EH (cell line): ENCODE results near the gene ZNF777.
"Not testable (repeated sequence)": the region's sequence is repeated elsewhere in the genome, so short reads cannot be mapped to it uniquely, and the experiment has no call there.

Experiments used
- DNase-seq: peaks from one replicate; pipeline ENCODE4 v3.0.0-alpha.2; 2015; ENCODE audit warnings: low read depth

Gene ZNF777

DNA sequence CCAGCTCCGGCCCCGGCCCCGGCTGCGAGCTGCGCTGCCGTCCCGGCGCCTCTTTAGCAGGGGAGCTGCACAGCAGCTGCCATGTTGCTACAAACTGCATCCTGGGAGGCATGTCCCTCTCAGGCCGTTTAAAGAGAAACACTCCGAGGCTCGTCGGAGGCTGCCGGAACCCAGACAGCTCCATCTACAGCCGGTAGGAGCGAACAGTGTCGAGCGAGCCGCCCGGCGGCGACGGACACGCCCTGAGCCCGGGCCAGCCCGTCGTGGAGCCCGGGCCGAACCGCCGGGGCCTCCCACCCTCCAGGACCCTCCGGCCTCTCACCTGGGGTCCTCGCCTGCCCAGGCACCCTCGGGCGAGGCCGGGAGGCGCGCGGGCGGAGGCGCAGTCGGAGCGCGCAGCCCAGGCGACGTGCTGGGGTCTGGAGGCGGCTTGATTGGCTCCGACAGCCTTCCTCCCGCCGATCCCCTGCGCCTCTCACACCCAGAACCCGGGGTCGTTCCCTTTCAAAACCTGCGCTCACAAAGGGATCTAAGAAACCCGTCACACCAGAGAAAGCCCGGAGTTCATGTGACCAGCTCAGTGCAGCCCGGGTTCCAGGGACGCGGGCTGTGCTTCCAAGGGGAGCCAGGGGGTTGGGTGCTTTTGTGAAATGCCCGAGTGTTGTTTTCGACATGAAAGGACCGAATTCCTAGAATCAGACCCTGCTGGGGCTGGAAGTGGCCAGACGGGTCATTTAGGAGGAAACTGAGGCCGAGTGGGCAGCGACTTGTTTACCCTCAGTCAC is at the start of gene ZNF777:
ZNF777 (minus strand) TSS at position 570 of the 785 bp plus-strand sequence. CDS start 5,040 bp downstream, outside the sequence.
- DNase-seq = peak; percentile 90

DNA sequence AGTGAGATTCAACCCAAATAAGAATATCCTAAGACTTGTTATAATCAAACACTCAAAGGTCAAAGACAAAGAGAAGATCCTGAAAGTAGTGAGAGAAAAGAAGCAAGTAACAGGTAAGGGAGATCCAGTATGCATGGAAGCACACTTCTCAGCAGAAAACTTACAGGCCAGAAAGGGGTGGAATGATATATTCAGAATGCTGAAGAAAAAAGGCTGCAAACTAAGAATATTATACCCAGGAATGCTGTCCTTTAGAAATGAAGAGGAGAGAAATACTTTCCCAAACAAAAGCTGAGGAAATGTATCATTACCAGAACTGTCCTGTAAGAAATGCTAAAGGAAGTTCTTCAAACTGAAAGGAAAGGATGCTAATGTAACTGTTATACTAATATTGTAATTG is 49.4 kb upstream of the ZNF777 start:
- DNase-seq = no peak

DNA sequence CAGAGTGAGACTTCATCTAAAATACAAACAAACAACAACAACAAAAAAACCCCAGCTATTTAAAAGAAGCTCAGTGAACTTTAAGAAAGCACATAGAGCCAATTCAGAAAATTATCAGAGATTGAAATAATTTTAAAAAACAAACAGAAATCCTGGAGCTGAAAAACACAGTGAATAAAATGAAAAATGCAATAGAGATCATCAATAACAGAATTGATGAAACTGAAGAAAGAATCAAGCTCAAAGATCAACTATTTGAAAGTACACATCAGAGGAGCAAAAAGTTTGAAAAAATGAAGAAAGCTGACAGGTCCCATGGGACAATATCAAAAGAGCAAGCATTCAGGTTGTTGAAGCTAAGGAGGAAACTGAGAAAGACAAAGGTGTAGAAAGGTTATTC is 48.9 kb upstream of the ZNF777 start:
- no peak for DNase-seq

DNA sequence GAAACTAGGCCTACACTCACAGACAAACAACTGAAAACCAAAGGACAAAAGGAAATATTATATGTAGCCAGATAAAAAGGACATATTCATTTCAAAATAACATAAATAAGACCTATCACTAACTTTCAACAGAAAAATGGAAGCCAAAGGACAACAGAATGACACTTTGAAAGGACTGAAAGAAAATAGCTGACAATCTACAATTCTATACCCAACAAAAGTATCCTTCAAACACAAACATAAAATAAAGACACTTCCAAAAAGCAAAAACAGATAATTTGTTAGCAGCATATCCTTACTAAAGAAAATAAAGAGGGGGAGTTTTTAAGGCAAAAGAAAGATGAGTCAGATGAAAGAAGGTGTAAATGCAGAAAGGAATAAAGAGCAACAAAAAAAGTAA is 44.7 kb upstream of the ZNF777 start:
- no peak for DNase-seq

DNA sequence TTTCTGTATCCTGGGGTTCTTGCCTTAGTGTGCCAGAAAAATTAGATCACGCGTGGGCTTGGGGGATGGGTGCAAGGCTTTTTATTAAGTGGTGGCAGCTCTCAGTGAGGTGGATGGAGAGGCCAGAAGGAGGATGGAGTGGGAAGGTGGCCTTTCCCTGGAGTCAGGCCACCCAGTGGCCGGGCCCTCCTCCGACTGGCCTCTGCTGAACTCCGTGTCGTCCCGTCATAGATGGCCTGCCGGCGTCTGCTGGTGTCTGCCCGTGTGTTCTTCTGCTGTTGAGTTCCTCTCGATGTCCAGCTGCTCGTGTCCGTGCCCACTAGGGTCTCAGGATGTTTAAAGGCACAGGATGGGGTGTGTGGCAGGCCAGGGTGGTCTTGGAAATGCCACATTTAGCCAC is 40.8 kb upstream of the ZNF777 start:
- DNase-seq = no peak

DNA sequence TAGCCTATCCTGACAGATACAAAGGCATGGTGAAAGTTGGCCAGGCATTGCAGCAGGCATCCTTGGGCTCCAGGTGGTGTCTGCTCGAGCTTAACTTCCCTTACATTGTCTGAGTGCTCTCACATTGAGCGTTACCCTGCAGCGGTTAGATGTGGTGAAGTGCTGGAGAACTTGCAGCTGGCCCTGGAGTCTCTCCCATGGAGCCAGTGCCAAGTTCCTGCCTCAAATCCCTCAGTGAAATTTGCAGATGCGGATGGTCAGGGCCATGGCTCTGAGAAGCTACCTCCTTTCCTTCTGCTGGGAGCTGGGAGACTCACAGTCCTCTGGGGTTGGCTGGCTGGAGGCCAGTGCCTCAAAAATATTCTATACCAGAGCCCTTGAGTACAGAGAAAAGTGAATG is 40.0 kb upstream of the ZNF777 start:
- DNase-seq = no peak

DNA sequence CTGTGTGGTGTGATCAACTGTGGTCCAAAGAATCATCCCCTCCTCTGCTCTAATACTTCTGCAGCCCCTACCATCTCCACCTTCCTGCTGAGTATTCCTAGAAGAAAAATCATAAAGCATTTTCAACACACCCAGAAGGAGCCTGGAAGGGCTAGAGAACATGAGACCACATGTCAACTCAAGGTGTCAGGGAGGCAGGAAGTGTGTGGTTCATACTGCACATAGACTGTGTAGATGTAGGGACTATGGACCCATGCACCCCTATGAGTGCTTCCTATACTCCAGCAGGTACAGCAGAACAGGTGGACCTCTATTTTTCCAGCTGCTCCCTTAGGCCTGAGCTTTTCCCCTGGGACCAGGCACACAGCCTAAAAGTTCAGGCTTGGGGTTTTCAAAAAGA is 39.3 kb upstream of the ZNF777 start:
- DNase-seq = no peak

DNA sequence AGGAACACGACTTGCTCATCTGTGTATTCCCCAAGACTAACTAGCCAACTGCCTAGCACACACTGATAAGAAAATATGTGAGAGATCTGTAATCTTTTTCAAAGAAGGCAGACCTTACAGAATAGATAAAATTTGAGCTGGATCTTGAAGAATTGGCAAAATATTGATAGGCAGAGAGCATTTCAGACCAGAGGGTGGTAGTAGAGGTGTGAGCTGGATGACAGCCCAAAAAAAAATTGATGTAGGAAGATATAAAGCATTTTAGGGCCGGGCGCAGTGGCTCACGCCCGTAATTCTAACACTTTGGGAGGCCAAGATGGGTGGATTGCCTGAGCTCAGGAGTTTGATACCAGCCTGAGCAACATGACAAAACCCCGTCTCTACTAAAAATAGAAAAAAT is 37.9 kb upstream of the ZNF777 start:
- no peak for DNase-seq

DNA sequence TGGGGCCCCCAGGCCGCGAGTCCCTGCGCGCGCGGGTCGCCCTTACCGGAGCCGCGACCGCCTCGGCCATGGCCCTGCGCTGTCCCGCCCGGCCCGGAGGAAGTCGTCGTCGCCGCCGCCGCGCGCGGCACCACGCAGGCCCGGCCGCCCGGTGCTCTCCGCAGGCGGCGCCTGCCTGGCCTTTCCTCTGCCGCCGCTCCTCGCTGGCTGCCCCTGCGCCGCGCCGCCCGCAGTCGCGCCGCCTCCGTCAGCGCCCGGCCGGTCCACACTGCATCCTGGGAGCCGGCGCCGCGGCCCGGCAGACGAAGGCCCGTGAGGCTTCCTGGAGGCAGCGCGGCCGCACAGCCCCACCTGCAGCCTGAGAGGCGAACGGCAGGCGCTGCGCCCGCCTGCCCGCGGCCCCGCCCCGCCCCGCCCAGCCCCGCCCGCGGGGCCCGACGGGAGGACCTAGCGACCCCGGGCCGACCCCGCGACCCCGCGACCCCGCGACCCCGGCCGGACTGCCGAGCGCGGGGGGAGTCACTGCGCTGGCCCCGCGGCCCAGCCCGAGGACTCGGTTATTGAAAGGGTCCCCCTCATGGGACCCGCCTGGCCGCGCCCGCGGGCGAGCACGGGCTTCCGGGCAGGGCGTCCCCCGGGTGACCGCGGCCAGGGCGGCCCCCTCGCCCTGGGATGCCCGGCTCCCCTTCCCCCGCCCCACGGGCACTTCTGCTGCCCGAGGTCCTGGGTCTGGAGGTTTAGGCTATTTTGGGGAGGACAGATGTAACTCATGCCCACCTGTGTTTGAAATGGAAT is 36.8 kb upstream of the ZNF777 start, which contains the start of gene ZNF746:
ZNF746 (minus strand) TSS at position 343 of the 795 bp plus-strand sequence; CDS start at position 70, 273 bp downstream.
- DNase-seq = peak; percentile 85

DNA sequence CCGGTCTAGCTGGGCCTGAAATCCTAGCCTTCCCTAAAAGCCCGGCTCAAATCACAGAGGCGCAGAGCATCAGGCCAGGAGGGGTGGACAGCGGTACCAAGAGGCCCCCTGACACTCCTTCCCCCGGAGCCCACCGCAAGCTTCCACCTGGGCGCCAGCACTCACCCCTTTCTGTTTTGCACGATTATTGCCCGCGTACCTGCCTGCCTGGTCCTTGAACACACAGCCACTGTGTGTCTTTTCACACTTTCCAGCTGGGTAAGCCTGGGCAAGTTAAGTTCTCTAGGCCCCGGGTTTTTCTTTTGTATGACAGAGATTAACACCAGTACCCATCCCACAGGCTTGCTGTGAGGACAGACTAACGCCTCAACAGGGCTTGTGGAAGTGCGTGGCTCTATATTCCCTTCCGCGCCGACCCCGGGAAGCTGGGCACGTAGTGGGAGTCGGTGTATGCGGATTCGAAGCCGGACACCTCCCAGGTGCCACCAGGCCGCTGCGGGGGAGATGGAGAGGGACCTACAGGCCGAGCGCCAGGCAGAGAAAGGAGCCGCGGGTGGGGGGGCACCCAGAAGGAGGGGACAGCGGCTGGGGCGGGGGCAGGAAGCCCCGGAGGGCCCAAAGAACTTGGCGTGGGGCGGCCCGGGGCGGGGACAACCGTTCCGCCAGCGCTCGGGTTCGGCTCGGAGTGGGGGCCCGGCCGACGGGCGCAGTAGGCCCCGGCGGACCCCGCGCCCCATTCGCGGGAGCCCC is 36.0 kb upstream of the ZNF777 start:
- peak; percentile 53 for DNase-seq

DNA sequence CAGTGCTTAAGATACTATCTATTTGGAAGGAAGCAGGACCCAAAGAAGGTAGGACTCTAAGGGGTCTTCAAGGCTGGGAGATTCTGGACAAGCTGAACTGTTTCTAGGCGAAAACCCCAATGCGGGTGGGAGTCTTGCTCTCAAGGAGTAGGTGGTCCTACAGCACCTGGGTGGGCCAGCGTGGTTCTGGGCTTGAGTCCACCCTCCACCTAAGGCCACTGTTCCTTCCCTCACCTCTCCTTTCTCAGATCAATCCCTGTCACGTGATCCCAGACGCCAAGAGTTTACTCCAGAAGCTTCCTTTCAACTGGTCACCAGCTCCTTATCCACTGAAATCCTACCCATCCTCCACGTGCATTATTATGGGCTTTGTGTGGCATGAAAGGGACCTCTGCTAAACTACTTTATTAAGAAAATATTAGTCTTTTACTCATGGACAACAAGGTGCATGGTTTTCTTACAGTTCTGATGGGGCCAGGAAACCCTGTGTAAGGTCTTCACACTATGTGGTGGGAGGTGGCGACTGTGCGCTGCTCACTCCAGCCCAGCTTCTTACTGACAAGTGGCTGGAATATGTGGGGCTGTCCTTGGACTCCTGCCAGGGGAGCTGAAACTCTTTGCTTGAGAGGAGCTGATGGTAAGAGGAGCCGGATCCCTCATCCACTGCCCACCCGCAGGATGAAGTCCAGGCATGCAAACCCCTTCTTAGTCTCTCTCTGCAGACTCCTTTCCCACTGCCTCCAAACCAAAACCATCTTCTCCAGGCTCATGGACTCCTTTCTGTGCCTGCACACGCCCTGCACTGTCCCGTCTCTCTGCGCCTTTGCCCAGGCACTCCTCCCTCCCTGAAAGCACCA is 35.2 kb upstream of the ZNF777 start:
- DNase-seq = peak; percentile 88

DNA sequence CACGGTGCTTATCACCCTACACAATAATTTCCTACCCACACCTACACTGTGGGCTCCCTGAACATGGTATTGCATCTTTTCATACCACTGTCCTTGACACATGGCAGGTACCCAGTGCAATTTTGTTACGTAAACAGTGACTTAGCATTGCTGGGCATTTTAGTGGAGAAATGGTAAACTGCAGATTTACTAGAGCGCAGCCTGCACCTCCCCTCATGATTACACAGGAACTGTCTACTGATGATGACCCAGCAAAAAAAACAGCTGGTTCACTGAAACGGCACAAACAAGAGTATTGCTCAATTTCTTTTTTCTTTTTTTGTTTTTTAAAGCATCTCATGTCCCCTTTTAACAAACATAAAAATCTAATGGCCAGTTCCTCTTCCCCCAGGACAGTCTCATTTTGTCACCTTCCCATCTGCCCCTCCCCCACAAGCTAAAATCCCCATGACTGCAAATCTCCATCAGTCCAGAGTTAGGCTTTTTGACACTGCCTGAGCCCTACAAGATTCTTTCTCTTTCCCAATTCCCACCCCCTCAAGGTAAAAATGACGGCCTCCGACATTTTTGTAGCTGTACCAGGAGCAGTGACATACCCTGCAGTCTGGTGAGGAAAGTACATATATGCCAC is 34.0 kb upstream of the ZNF777 start:
- DNase-seq = peak; percentile 26

DNA sequence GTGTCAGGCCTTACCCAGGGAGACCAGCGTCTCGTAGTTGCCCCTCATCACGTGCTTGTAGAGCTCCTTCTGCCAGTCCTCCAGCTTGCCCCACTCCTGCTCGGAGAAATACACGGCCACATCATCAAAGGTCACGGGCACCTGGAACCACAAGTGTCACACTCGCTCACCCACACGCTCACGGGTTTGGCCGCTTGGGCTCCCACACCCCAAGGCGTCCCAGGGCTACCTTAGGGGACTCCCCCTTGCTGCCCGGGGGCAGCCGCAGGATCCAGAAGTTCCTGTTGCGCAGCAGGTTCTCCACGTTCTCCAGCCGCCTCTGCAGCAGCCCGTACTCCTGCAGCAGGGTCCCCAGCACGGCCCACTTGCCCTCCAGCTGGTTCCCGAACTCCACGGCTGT is 33.1 kb upstream of the ZNF777 start:
- DNase-seq = not testable (repeated sequence)

DNA sequence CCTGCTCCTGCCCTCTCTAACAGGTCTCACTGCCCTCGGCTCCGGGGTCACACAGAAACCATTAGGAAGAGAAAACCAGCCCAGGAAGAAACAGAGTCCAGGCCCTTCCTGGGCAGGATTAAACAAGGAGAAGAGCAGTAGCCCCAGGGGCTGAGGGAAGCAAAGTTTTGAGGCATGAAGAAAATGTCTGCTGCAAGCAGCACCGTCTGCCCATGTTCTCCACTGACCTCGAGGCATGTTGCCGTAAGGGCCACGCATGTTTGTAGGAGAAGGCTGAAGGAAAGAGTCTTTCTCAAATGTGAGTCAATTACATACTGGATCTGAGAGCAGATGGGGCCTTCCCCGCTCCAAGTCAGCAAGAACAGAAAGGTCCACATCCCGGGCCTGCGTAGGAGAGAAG is 32.5 kb upstream of the ZNF777 start:
- no peak for DNase-seq

DNA sequence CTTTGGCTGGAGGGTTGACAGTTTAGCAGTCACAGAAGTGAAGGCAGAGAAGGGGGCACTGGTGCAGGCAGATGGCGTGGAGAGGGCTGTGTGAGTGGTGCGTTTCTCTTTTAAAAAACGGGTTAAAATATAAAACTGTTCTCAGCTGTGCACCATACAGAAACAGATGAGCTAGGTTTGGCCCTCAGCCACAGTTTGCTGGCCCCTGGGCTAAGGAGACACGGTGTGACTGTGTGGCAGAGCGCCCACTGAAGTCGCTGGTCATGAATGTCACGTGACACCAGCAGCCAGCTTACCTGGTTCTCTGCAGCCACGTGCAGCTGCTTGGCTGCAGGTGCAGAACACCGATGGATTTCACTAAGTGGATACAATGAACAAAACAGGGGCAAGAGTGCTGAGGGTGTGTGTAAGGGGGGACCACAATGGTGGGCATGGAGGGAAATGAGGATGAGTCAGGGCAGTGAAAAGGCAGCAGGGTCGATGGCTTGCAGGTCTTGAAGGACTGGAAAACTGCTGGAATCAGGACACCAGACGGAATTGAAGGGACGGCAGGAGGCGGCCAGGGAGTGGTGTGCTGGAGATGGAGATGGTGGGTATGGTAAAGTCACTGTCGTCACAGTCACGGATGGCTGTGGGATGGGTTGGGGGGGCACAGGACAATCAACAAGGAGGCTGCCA is 29.4 kb upstream of the ZNF777 start:
- no peak for DNase-seq

DNA sequence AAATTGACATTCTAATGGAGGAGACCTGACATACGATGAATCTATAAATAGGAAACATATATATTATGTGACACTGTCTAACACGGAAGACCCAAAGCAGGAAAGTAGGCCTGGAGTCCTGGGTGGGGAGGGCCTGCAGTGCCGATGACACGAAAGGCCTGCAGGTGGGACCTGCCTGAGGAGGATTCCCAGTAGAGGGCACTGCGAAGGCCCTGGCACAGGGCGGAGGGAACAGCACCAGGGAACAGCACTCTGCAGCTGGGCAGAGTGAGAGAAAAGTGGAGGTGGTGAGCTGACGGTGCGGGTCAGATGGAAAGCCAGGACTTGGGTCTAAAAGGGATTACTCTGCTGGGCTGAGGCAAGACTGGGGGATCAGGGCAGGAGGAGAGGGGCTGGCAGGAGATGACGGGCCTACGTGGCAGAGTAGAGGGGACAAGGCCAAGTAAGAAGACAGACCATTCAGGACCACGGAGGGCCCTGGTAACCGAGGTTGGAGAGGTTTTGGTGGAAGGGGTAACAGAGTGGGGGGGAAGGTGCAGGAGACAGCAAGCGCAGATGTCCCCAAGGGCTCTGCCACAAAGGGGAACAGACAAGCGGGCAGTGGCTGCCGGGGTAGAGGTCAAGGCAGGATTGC is 28.6 kb upstream of the ZNF777 start:
- DNase-seq = no peak

DNA sequence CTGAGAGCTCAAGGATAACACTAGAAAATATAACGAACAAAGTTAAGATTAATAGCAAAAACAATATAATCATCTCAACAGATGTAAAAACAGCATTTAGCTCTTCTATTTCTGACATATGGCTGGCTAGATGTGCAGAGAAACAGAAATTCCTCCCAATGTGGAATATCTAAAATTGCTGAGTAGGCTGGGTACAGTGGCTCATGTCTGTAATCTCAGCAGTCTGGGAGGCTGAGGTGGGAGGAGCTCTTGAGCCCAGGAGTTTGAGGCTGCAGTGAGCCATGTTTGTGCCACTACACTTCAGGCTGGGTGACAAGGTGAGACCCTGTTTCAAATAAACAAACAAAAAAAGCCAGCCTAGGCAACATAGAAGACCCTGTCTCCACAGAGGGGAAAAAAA is 18.7 kb upstream of the ZNF777 start:
- no peak for DNase-seq

DNA sequence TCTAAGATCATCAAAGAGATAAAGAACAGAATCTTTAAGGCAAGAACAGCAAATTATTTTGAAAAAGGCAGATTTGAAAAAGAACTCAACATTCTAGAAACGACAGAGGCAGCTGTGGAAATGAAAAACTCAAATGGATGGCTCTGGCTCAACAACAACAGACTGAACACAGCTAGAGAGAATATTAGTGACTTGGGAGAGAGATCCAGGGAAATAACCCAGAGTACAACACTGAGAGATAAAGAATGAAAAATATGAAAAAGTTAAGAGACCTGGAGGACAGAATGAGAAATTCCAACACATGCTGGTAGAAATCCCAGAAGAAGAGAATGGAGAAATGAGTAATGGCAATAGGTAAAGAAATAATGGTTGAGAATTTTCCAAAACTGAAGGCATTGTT is 17.9 kb upstream of the ZNF777 start:
- DNase-seq = no peak

DNA sequence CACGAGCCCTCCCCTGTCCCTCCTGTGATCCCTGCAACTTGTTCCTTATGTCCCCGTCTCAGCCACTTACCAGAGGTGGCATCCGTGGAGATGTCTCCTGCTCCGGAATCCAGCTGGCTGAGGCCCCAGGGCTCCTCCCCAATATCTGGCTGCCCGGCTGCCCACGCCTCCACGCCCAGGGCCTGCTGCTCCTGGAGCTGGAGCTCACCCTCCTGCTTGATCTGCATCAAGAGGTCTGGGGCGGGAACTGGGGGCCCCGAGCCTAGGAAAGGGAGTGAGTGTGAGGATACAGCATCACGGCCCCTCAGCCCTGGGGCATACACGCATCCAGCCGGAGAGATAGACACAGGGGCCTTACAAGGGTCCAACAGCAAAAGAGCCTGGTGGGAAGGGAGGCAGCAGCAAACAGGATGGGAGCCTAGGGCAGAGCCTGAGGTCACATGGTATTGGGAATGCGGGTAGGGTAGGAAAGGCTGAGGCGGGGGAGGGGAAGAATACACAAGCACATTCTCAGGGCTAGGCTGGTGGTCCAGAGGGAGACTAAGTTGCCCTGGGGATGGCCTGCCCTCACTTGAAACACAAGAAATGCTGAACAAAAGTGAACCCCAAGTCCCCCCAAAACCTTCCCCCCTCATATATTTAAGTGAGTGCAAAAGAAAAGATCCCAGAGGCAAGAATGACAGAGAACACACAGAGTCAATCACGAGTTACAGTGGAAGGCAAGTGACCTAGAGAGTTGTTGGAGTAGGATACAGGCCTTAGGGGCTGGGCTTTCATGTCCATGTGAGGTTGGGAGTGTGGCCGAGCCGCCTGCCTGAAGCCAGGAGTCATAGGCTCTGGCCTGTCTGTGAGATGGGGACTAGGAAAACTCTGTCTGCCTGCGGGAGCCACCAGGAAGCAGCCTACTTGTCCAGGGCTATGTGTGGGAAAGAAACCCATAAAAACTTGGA is 16.9 kb upstream of the ZNF777 start:
- DNase-seq = no peak
